ENCODE results near the gene KLHL28. TPM values are rescaled to one million over a fixed set of nuclear protein-coding genes. Genes with fewer than 3 reads are reported as not detected.

Gene KLHL28
- total RNA-seq, 1 experiment from 2014 or later, result 11.2 TPM

GRCh38 chr14:44954750-44955149 is 7.0 kb downstream of the KLHL28 start:
- no peaks in the 10 kb centered on the region for H3K36me3 ChIP-seq (ENCODE audit: control insufficient read depth in 1 of 2, insufficient read depth in 2 of 2, low read length in 2 of 2)
- ATAC-seq (no peak), DNase-seq (ENCODE audit: low read depth, low spot score) (no peak)
- peaks cover under 1 to 3% of the 10 kb centered on the region in 2 experiments; a peak in 3 of 4 replicates for H3K4me1 ChIP-seq (ENCODE audit: control insufficient read depth in 1 of 2, insufficient read depth in 2 of 2, low read length in 2 of 2)
- no peaks in the 10 kb centered on the region for H3K9me3 ChIP-seq (ENCODE audit: control insufficient read depth in 1 of 2, insufficient read depth in 1 of 2, low read depth in 1 of 2, low read length in 2 of 2)
- ChIA-PET RAD21 (ENCODE audit: low non-redundant PET in 1 of 2, low total read pairs in 2 of 2, uncharacterized antibody in 2 of 2, unreplicated experiment in 2 of 2) (no interaction called here), POLR2A (no interaction called here), CTCF (no interaction called here)
- H3K9me2 ChIP-seq (ENCODE audit: insufficient read depth), result no peaks in the 10 kb centered on the region
- no TSS peak for BruUV-seq (replicated peaks)
- H3K27ac ChIP-seq (ENCODE audit: low read depth, low read length), result no peak overlapping the region
- H3K79me2 ChIP-seq (ENCODE audit: insufficient read depth, low read length), result peaks cover 93% of the 10 kb centered on the region
- no peaks in the 10 kb centered on the region; the same call in 1 of the 2 replicates for H4K20me1 ChIP-seq (ENCODE audit: insufficient read depth)
- no peaks in the 10 kb centered on the region for H3K27me3 ChIP-seq (ENCODE audit: insufficient read depth, low read length)
- no peak overlapping the region for H3K4me3 ChIP-seq (replicated peaks in 1 of 2; ENCODE audit: low read depth in 1 of 2, low read length in 2 of 2)
- no peak overlapping the region for H2AFZ ChIP-seq (ENCODE audit: low read depth, low read length, poor library complexity, severe bottlenecking)
- no peak overlapping the region for H3K9ac ChIP-seq (ENCODE audit: low read length)
- no peak overlapping the region for H3K4me2 ChIP-seq (ENCODE audit: low read length)
- intact Hi-C loops (cut with micrococcal nuclease), result no loop called here
- TF ChIP-seq SRF (IDR thresholded peaks at IDR 0.05; ENCODE audit: low read depth) (no peak), EZH2phosphoT487 (IDR thresholded peaks at IDR 0.05; ENCODE audit: borderline replicate concordance) (no peak), REST (IDR thresholded peaks at IDR 0.05; ENCODE audit: low read depth) (no peak), RAD21 (IDR thresholded peaks at IDR 0.05; ENCODE audit: low read depth) (no peak), CEBPB (IDR thresholded peaks at IDR 0.05; ENCODE audit: low read depth) (no peak), EGR1 (IDR thresholded peaks at IDR 0.05; ENCODE audit: low read depth) (no peak), YY1 (IDR thresholded peaks at IDR 0.05; ENCODE audit: extremely low read depth, insufficient replicate concordance, low read depth, low read length) (no peak)
